NCI-H510A (cell line): ENCODE data around the gene WNK2.
A peak's percentile ranks its signal among the peaks of the same experiment; 100 is the strongest.

Experiments
- DNase-seq: peaks from one replicate; lab custom pipeline; 2025; lab: John Stamatoyannopoulos, UW

Gene WNK2

DNA sequence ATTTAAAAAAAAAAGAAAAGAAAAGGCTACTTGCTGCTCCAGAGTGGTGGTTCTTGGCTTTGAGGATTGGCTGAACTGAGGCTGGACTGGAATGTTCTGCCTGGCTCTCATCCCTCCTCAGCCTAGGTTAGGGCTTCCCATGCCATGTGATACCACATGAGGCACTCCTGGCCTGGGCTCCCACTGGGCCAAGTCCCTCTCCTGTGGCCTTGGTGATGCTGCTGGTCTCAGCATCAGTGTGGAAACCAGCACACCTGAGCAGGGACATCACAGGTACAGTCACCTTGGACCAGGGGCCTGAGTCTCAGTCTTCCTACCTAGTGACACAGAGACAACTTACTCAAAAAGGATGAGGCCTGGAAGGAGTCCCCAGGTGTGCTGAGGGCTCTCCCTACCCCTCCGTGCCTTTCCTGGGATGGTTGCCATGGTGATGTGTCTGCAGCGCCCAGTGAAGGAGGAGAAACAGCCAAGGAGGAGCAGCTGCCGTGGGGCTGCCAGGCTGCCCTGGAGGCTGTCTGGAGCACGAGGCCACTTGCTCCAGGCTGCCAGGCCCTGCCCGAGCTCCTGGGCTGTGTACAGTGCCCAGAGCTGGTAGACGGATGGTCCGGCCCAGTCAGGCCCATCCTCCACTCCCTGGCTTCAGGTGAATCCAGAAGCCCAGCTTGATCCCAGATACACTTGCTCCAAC lies 71.0 kb downstream of the WNK2 start:
- no peak for DNase-seq

DNA sequence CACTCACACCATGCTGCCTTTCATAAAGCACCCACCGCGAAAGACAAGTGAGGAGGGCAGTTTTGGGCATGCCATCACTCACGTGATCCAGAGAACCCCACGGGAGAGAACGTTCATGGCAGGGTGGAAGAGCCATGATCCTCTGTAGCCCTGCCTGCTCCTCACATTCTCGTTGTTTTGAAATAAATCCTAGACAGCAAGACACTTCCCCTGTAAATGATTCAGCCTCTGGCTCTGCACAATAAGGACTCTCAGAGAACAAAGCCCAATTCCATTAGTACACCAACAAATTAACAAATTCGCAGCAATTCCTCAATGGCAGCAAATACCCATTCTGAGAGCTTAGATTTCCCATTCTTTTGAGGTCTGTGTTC lies 71.5 kb downstream of the WNK2 start:
- DNase-seq = no peak

DNA sequence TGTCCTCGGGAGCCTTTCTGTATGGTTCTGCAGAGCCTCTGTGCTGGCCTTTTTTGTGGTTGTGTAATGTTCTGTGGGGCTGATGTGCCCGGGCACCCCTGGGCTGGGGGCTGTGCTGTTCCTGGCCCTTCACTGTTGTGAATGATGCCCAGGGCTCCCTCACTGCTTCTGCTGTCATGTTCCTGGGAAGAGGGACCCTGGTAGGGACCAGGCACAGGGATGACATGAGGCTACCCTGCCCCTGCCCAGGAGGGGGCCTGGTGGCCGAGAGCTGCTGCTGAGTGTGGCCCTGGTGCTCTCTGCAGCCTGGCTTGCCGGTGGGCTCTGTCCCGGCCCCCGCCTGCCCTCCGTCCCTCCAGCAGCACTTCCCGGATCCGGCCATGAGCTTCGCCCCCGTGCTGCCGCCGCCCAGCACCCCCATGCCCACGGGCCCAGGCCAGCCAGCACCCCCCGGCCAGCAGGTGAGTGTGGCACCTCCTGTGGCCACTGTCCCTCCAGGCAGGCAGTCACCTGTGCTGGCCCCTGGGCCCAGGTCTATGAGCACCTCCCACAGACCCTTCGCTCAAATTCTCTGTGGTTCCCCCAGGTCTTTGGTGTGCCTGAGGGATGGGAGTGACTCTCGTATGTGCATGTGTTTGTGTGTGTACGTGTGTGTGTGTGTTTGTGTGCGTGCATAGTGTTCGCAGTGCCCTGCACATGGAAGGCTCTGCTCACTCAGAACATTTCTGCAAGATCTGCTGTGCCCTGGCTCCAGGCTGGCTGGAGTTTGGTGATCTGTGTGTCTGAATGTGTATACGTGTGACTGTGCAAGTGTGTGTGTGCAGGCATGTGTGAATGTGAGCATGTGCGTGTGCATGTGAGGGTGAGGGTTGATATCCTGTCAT lies 72.3 kb downstream of the WNK2 start:
- DNase-seq = no peak

DNA sequence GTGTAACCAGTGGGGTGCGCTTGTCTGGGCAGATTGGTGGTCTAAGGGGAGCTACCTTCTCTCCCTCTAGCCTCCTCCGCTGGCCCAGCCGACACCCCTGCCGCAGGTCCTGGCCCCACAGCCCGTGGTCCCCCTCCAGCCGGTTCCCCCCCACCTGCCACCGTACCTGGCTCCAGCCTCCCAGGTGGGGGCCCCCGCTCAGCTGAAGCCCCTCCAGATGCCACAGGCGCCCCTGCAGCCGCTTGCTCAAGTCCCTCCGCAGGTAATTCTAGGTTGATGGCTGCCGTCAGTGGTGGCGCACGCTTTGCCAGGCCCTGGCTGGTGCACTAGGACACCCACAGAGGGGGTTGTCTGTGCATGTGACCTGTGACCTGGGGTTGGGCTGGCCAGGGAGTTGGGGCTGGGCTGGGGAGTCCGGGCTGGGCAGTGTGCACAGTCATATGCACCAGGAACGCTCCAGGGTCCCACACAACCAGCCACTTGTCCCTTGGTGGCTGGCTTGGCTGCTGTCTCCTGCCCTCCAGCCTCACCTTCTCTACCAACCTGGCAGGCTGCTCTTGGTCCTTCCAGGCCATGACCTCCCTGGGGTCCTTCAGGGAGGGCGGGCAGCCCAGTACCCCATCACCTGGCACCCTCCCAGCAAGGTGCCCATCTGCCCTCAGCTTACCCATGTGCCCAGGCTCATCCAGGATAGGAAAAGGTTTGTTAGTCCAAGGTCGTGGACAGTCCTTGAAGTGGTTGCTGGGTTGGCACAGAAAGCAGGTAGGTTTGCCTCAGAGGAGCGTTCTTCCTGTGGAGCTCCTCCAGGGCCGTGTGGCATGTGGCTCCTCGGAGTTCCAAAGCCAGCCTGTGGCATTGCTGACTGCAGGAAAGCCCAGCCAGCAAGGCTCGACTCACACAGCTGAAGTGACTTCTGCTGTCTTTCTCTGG lies 73.2 kb downstream of the WNK2 start:
- no peak for DNase-seq

DNA sequence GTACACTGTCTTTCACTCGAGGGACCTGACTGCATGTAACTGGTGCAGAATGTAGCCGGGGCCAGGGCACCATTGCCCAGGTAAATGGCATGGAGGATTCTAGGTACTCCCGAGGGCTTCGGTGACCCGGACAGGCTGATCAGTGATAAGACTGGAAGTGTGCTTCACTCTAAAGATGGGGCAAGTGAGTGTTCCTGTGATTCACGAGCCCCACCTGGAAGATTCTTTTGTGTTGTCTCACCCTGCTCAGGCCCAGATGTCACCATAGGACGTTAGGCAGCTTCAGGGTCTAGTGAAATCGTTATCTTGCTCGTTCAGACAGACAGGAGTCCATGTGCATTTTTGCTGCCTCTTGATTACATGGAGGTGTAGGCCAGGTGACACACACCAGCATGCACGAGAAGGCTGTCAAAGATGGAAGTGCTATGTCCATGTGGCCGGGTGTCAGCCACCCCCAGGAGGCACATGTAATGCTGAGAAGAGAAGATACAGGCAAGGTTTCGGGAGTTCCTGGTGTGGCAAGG lies 73.9 kb downstream of the WNK2 start:
- no peak for DNase-seq

DNA sequence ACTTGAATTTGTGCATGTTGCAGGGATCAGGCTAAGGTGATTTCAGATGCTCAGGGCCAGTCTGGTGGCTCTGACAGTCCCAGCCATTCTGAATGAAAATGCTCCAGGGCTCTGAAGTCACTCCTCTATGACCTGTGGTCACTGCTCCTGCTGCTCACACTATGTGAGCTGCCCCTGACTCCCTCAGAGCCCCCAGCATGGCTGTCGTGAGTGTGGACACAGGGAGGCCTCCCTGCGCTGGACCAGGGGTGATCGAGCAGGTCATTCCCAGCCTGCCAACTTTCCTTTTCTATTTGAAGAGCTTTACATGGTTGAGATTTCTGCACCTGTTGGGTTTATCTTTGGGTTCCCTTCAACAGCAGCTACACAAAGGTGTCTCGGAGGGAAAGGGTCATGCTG lies 74.5 kb downstream of the WNK2 start:
- no peak for DNase-seq

DNA sequence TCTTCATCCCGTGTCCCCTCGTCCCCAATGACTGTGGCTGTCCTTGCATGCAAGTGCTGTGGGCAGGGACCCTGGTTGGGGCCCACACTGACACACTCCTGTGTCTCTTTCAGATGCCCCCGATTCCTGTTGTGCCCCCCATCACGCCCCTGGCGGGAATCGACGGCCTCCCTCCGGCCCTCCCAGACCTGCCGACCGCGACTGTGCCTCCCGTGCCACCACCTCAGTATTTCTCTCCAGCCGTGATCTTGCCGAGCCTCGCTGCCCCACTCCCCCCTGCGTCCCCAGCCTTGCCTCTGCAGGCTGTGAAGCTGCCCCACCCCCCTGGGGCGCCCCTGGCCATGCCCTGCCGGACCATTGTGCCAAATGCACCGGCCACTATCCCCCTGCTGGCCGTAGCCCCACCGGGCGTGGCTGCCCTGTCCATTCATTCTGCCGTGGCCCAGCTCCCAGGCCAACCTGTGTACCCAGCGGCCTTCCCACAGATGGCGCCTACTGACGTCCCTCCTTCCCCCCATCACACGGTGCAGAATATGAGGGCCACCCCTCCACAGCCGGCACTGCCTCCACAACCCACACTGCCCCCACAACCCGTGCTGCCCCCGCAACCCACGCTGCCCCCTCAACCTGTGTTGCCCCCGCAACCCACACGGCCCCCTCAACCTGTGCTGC lies 75.0 kb downstream of the WNK2 start:
- no peak for DNase-seq

DNA sequence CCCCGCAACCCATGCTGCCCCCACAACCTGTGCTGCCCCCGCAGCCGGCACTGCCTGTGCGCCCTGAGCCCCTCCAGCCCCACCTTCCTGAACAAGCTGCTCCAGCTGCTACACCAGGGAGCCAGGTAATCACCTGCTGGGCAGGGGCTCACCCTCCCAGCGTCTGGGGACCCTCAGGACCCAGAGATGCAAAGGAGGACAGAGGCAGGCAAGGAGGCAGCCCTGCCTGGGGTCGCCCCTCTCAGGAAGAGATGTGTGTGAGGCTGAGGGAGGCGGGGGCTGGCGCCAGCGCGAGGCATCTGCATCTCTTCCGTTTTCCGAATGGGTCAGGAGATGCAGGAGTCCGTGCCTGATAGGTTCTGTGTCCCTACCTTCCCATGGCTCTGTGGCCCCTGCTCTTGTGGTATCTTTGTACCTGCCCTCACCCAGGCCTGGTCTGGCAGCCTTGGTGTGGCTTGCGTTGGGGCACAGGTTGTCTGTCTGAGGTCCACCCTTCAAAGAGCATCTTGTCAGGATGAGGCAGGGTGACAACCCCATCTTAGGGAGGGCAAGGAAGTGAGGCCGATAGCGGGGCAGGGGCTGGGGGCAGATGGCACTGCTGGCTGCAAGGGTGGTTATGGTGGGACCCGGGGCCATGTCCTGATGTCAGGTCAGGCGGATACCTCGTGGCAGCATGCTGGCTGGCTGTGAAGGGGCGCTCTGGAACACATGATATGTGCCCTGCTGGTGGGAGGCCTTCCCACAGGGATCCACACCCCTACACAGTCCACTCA lies 75.7 kb downstream of the WNK2 start:
- no peak for DNase-seq

DNA sequence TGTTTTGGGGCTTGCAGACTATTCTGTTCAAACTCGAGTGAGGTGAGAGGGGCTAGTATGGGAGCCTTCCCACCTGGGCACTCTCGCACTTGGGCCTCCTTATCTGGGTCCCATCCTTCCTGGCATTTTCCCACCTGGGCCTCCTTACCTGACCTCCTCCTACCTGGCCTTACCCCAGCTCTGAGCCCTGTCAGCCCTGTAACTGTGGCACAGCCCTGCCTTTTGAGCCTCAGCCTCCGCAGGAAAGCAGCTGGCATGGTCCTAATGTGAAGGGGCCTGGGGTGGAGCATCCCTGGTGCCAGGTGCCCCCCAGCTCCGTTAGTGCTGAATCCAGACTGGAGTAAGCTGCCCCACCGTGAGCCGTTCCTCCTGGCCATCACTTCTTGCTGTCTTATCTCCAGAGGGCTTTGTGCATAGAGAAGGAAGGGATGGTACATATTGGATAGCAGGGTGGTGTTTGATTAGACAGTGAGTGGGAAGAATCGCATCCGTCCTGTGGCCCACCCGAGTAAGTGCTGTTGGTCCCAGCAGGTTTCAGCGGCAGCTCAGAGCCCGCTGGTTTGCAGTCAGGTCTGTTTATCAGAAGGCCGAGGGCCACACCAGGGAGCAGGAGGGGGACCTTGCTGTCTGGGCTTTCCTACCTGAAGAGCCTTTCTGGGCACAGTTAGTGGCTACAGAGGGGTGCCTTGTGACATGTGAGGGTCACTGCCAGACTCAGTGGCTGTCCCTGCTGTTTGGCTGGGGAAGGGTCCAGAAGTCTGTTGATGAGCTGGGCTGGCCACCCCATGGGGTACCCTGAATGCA lies 76.5 kb downstream of the WNK2 start:
- DNase-seq = no peak

DNA sequence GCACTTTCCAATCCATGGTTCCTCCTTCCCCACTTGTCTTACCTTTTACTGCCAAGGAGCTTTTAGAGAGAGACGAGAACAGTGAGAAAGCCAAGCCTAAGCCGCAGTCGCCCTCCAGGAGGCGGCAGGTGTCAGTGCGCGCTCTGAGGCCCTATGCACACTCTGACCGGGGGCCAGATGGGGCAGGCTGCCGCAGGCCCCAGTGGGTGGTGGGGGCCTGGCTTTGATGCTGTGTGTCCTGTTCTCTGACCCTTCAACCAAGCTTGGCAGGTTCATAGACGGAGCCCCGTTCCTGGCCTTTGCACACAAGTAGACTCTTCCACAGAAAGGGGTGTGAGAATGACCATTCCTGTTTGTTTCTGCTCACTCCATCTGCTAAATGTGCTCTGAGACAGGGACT lies 77.3 kb downstream of the WNK2 start:
- DNase-seq = peak; percentile 5

DNA sequence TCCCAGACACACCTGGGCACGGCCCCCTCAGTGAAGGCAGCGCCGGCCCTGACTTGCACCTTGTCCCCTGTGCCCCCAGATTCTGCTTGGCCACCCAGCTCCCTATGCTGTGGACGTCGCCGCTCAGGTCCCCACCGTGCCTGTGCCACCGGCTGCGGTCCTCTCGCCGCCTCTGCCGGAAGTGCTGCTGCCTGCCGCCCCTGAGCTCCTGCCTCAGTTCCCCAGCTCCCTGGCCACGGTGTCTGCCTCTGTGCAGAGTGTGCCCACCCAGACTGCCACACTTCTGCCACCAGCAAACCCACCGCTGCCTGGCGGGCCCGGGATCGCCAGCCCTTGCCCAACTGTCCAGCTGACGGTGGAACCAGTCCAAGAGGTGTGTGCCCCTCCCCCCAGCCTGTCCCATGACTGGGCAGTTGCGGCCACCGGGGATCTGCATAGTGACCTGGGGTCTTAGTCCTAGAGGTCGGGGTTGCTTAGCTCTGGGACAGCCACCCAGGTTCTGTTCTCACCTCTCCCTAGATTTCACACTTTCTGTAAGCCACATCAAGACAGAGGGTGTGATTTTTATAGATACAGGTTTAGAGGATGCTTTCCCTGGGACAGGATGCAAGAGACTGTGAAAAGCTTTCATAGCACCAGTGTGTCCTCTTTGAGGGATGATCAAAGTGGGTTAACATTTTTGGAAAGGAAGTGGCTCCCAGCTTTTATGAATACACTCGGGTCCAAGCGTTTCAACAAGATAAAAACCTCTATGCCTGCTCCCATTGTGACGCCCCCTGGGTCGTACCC lies 78.0 kb downstream of the WNK2 start:
- no peak for DNase-seq

DNA sequence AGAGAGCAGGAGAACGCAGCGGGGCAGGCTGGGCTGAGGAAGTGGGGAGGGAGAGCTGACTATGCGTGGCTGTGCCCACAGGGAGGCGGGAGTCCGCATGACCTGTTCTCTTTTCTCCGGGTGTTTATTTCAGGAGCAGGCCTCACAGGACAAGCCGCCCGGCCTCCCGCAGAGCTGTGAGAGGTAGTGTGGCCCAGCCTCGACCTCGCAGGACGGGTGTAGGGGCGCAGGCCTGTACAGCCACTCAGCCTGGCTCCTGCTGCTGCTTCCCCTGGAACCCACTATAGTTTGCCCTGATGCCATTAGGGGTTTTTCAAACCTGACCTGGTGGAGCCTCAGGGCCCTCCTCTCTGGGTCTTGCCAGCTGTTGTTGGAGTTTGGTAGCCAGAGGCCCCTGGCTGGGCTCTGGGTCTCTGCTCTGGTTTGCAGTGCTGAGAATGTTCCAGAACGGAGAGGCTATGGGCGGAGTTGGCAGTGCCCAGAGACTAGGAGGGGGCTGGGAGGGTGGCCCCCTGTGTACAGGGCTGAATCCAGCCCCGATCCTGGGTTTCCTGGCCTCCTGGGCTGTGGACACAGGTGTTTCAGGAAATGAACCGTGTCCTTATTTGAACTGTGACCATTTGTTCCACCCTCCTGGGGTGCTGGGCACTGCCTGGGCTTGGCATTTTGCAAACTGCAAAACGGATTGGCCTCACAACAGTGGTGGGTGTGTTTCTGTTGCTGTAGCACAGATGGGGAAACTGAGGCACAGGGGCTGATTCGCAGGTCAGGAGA lies 78.8 kb downstream of the WNK2 start:
- DNase-seq = peak; percentile 9

DNA sequence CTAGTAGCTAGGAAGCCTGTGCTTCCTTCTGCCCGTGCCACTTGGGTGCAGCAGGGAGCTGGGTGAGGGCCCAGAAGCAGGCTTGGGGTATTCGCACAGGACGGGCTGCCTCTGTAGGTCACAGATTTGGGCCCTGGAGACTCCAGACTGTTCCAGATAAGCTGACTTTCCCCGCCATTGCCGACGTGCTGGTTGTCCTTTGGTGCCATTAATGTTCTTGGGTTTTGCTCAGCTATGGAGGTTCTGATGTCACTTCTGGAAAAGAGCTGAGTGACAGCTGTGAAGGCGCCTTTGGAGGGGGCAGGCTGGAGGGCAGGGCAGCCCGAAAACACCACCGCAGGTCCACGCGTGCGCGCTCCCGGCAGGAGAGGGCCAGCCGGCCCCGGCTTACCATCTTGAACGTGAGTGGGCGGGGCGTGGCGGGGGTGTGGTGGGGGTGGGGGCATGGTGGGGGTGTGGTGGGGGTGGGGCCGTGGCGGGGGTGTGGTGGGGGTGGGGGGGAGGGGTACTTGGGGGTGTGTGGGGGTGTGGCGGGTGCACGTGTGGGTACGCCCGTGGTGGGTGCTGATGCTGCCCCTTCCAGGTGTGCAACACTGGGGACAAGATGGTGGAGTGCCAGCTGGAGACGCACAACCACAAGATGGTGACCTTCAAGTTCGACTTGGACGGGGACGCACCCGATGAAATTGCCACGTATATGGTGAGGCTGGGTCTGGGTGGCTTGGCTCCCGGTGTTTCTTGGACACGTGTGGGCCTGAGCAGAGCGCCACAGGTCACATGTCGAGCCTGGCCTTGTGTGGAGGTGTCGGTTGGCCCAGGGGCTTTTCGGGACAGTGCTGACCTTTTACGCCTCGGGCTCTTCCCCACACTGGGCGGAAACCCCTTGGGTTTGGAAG lies 79.6 kb downstream of the WNK2 start:
- DNase-seq = no peak

DNA sequence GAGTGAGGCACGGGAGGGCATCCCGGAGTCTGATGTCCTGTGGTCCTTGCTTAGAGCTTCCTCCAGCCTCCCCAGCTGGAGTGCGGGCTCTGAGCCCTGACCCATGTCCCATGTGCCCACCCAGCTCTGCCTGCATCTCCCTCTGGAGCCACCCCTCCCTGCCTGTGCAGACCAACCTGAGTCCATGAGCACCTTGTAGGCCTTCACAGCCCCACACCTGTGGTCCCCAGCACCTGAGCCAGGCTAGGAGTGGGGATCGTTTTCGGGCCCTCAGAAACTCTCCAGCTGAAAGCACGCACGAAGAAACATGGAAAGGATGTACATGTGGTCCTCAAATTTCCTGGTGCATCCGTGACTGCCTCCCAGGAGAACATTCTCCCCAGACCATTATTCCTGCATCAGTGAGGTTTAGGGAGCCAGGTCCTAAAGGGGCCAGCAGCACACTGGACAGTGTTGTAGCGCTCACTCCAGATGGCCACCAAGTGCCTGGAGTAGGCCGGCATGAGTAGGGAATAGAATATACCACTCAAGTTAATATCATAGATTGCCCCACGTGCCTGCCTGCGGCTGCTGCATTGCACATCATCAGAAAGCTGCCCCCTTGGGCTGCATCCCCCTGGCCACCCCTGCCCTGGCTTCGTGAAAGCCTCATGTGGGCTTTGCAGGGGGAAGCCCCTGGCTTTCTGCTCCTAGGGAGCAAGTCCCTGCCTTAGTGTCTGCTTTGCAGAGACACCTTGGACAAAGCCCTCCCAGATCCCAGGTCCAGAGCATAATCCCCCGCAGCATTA lies 80.6 kb downstream of the WNK2 start:
- no peak for DNase-seq

DNA sequence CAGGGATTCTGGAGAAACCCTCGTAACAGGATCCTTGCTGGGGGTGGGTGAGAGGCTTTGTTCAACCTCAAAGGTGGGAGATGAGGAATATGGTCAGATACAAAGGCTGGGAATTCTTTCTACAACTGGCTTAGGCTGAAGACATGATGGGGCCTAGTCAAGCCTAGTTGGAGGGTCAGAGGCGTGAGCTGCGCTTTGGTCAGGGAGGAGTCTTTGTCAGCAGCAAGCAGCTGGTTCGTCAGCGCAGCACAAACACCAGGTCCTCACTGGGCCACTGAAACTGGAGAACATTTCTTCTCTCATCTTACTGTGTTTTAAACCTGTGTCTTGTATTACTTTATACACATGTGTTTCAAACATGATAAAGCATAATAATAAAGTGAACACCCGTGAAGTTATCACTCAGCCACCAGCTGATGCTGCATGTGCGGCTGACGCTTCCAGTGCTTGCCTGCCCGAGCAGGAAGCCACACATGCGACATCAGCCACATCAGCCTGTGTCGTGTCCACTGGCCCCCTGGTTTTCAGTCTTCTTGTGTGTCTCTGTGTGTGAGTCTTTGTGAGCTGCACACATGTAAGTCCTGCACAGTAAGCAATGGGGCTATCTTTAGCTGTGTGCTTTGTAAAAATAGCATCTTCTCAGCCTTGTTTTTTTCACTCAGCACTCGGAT lies 81.5 kb downstream of the WNK2 start:
- no peak for DNase-seq

DNA sequence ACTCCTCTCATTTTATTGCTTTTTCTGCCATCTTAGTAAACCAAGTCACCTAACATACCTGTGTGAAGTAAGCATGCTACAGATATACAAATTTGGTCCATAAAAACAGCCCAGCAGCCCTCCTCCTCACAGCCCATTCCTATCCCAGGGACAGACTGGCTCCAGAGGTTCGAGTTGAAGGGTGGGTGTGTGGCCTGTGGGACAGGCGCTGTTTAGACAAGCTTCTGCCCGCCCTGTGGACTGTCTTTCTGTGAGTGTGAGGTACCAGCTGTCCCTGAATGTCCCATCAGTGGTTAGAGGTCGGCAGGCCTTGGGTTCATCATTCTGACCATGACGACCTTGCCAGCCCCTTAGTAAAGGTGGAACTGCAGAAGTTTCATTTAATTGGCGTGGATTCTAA lies 82.0 kb downstream of the WNK2 start:
- no peak for DNase-seq
